ENCODE measurements around the gene CCNF.
A peak's percentile ranks its signal among the peaks of the same experiment; 100 is the strongest.

The CCNF gene

GRCh38 chr16:2470603-2471015 lies 41.4 kb downstream of the CCNF start:
- ChIA-PET CTCF (interaction anchor here (2.5 kb wide), 1 partner anchor 31 kb away, joined by 8 read pairs; no protein-coding TSS in a partner anchor), POLR2A (interaction anchor here (0.7 to 3.2 kb wide), 6 partner anchors 11 to 234 kb away, joined by 3 to 34 read pairs (median 4); partner anchors contain the start of genes DNASE1L2, ECI1 and TEDC2)
- H3K9me3 ChIP-seq (ENCODE audit: control insufficient read depth, insufficient read depth, low read depth, low read length) = no peaks in the 10 kb centered on the region
- H3K36me3 ChIP-seq (ENCODE audit: control insufficient read depth in 2 of 2, insufficient read depth in 1 of 2, low read length in 2 of 2) = no peaks in the 10 kb centered on the region
- H3K4me1 ChIP-seq (ENCODE audit: control insufficient read depth, insufficient read depth, low read length) = peaks cover 27% of the 10 kb centered on the region
- no peak overlapping the region for H3K4me3 ChIP-seq (ENCODE audit: low read depth, low read length)
- H3K27ac ChIP-seq (ENCODE audit: extremely low read depth, low read depth, low read length) = peak overlapping the region; percentile 43; the same call in 1 of the 2 replicates
- TF ChIP-seq, protein P1, sequence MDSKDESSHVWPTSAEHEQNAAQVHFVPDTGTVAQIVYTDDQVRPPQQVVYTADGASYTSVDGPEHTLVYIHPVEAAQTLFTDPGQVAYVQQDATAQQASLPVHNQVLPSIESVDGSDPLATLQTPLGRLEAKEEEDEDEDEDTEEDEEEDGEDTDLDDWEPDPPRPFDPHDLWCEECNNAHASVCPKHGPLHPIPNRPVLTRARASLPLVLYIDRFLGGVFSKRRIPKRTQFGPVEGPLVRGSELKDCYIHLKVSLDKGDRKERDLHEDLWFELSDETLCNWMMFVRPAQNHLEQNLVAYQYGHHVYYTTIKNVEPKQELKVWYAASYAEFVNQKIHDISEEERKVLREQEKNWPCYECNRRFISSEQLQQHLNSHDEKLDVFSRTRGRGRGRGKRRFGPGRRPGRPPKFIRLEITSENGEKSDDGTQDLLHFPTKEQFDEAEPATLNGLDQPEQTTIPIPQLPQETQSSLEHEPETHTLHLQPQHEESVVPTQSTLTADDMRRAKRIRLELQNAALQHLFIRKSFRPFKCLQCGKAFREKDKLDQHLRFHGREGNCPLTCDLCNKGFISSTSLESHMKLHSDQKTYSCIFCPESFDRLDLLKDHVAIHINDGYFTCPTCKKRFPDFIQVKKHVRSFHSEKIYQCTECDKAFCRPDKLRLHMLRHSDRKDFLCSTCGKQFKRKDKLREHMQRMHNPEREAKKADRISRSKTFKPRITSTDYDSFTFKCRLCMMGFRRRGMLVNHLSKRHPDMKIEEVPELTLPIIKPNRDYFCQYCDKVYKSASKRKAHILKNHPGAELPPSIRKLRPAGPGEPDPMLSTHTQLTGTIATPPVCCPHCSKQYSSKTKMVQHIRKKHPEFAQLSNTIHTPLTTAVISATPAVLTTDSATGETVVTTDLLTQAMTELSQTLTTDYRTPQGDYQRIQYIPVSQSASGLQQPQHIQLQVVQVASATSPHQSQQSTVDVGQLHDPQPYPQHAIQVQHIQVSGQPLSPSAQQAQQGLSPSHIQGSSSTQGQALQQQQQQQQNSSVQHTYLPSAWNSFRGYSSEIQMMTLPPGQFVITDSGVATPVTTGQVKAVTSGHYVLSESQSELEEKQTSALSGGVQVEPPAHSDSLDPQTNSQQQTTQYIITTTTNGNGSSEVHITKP (tag by site-specific recombination; IDR thresholded peaks at IDR 0.05) = peak; percentile 97
- TF ChIP-seq ZBTB20 (tag by site-specific recombination; IDR thresholded peaks at IDR 0.05) (peak; percentile 78), ZFHX2 (tag by site-specific recombination; conservative IDR thresholded peaks at IDR 0.05) (no peak), ZNF600 (tag by site-specific recombination; IDR thresholded peaks at IDR 0.05) (peak; percentile 68; the same call in 1 of the 2 replicates), ZNF302 (tag by site-specific recombination; IDR thresholded peaks at IDR 0.05; ENCODE audit: low read depth) (no peak), OSR2 (tag by site-specific recombination; IDR thresholded peaks at IDR 0.05) (peak; percentile 62; the same call in 1 of the 2 replicates), ZNF341 (tag by site-specific recombination; IDR thresholded peaks at IDR 0.05; ENCODE audit: low read depth) (peak; percentile 28; the same call in 1 of the 2 replicates), ZBTB17 (tag by site-specific recombination; IDR thresholded peaks at IDR 0.05) (peak; percentile 65), ZNF16 (tag by site-specific recombination; IDR thresholded peaks at IDR 0.05; ENCODE audit: low read depth) (no peak), CTCF (tag by site-specific recombination; IDR thresholded peaks at IDR 0.05) (no peak), GLIS1 (tag by site-specific recombination; IDR thresholded peaks at IDR 0.05) (peak; percentile 88), ZNF629 (tag by site-specific recombination; IDR thresholded peaks at IDR 0.05) (peak; percentile 37; the same call in 1 of the 2 replicates), WT1 (tag by site-specific recombination; IDR thresholded peaks at IDR 0.05) (0 out of 2 replicates have a peak, but pooled peaks have one; percentile 28), INSM2 (tag by site-specific recombination; IDR thresholded peaks at IDR 0.05) (0 out of 2 replicates have a peak, but pooled peaks have one; percentile 10), BCL11B (tag by site-specific recombination; IDR thresholded peaks at IDR 0.05; ENCODE audit: low read depth) (peak; percentile 68; the same call in 1 of the 2 replicates), SCRT1 (tag by site-specific recombination; IDR thresholded peaks at IDR 0.05; ENCODE audit: borderline replicate concordance) (peak; percentile 63), ZNF529 (tag by site-specific recombination; IDR thresholded peaks at IDR 0.05; ENCODE audit: insufficient replicate concordance) (no peak), KLF8 (tag by site-specific recombination; IDR thresholded peaks at IDR 0.05) (0 out of 2 replicates have a peak, but pooled peaks have one; percentile 16), REPIN1 (tag by site-specific recombination; IDR thresholded peaks at IDR 0.05; ENCODE audit: low read depth) (no peak), ZNF645 (tag by site-specific recombination; IDR thresholded peaks at IDR 0.05) (no peak), SP7 (tag by site-specific recombination; IDR thresholded peaks at IDR 0.05) (peak; percentile 53), GLIS2 (tag by site-specific recombination; IDR thresholded peaks at IDR 0.05) (peak; percentile 33), ZNF10 (tag by site-specific recombination; IDR thresholded peaks at IDR 0.05) (peak; percentile 99), SCRT2 (tag by site-specific recombination; IDR thresholded peaks at IDR 0.05) (peak; percentile 91), BCL11A (tag by site-specific recombination; IDR thresholded peaks at IDR 0.05; ENCODE audit: low read depth) (0 out of 2 replicates have a peak, but pooled peaks have one; percentile 41), ZNF555 (tag by site-specific recombination; conservative IDR thresholded peaks at IDR 0.05) (no peak), ZIC2 (tag by site-specific recombination; IDR thresholded peaks at IDR 0.05) (peak; percentile 67), ZBTB7A (tag by site-specific recombination; IDR thresholded peaks at IDR 0.05; ENCODE audit: low read depth) (peak; percentile 83; the same call in 1 of the 2 replicates)
- TF ChIP-seq, protein P2, sequence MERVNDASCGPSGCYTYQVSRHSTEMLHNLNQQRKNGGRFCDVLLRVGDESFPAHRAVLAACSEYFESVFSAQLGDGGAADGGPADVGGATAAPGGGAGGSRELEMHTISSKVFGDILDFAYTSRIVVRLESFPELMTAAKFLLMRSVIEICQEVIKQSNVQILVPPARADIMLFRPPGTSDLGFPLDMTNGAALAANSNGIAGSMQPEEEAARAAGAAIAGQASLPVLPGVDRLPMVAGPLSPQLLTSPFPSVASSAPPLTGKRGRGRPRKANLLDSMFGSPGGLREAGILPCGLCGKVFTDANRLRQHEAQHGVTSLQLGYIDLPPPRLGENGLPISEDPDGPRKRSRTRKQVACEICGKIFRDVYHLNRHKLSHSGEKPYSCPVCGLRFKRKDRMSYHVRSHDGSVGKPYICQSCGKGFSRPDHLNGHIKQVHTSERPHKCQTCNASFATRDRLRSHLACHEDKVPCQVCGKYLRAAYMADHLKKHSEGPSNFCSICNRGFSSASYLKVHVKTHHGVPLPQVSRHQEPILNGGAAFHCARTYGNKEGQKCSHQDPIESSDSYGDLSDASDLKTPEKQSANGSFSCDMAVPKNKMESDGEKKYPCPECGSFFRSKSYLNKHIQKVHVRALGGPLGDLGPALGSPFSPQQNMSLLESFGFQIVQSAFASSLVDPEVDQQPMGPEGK (tag by site-specific recombination; IDR thresholded peaks at IDR 0.05) = peak; percentile 85

Data from HEK293 (cell line).